ENCODE results near the gene ATR.

Gene ATR

DNA sequence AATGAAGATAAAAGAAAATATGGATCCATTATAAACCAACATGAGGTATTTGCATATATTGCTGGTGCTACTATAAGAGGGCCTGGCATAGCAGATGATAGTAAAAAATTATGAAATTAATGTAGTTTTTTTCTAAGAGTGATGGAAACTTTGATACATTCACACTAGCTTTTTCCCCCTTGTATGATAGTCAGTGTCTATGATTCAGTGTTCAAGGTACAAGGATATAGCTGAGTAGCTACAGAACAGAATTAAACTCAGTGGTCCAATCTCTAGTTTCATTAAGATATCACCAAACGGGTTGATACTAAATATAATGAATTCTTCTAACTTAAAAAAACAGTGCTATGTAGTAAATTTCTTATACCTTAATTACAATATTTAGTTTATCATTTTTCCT, 80.8 kb downstream of the ATR start:
- H3K9me3 ChIP-seq (ENCODE audit: control insufficient read depth, low read length) = no peaks in the 10 kb centered on the region
- H3K27ac ChIP-seq (ENCODE audit: insufficient read depth, low read depth, low read length, poor library complexity, severe bottlenecking) = no peak overlapping the region
- no peaks in the 10 kb centered on the region for H3K4me1 ChIP-seq (ENCODE audit: control insufficient read depth, insufficient read depth, low read length)
- no peak overlapping the region for H3K4me3 ChIP-seq (ENCODE audit: insufficient read depth, low read depth, low read length)
- no peaks in the 10 kb centered on the region for H3K27me3 ChIP-seq (ENCODE audit: control insufficient read depth, insufficient read depth, low read length, poor library complexity, severe bottlenecking)
- no peaks in the 10 kb centered on the region for H3K36me3 ChIP-seq (ENCODE audit: control insufficient read depth, insufficient read depth, low read length)
- WGBS, 2 experiments = 100% methylated on average over 1 of the region's 1 CpG; no CpG with 5 or more reads in 1 of the 2 experiments

GRCh38 chr3:142495103-142495502, 83.4 kb downstream of the ATR start:
- no peaks in the 10 kb centered on the region for H3K27me3 ChIP-seq (ENCODE audit: control insufficient read depth, insufficient read depth, low read length, poor library complexity, severe bottlenecking)
- H3K27ac ChIP-seq (ENCODE audit: insufficient read depth, low read depth, low read length, poor library complexity, severe bottlenecking) = no peak overlapping the region
- H3K4me3 ChIP-seq (ENCODE audit: insufficient read depth, low read depth, low read length) = no peak overlapping the region
- H3K9me3 ChIP-seq (ENCODE audit: control insufficient read depth, low read length) = no peaks in the 10 kb centered on the region
- no peaks in the 10 kb centered on the region for H3K36me3 ChIP-seq (ENCODE audit: control insufficient read depth, insufficient read depth, low read length)
- H3K4me1 ChIP-seq (ENCODE audit: control insufficient read depth, insufficient read depth, low read length) = no peaks in the 10 kb centered on the region
- 96 to 100% methylated on average over 3 of the region's 3 CpGs for WGBS, 2 experiments

- H3K27me3 ChIP-seq (ENCODE audit: control insufficient read depth, insufficient read depth, low read length, poor library complexity, severe bottlenecking) = no peaks in the 10 kb centered on the region
- H3K4me3 ChIP-seq (ENCODE audit: insufficient read depth, low read depth, low read length) = no peak overlapping the region
- WGBS, 2 experiments = 96 to 97% methylated on average over 2 of the region's 2 CpGs
- H3K9me3 ChIP-seq (ENCODE audit: control insufficient read depth, low read length) = no peaks in the 10 kb centered on the region
- H3K36me3 ChIP-seq (ENCODE audit: control insufficient read depth, insufficient read depth, low read length) = no peaks in the 10 kb centered on the region
- no peaks in the 10 kb centered on the region for H3K4me1 ChIP-seq (ENCODE audit: control insufficient read depth, insufficient read depth, low read length)
- no peak overlapping the region for H3K27ac ChIP-seq (ENCODE audit: insufficient read depth, low read depth, low read length, poor library complexity, severe bottlenecking)
Measured at GRCh38 chr3:142492184-142492583, 86.3 kb downstream of the ATR start.

- H3K9me3 ChIP-seq (ENCODE audit: control insufficient read depth, low read length) = no peaks in the 10 kb centered on the region
- 92% methylated on average over 4 to 5 of the region's 5 CpGs for WGBS, 2 experiments
- no peaks in the 10 kb centered on the region for H3K36me3 ChIP-seq (ENCODE audit: control insufficient read depth, insufficient read depth, low read length)
- H3K27ac ChIP-seq (ENCODE audit: insufficient read depth, low read depth, low read length, poor library complexity, severe bottlenecking) = no peak overlapping the region
- no peak overlapping the region for H3K4me3 ChIP-seq (ENCODE audit: insufficient read depth, low read depth, low read length)
- no peaks in the 10 kb centered on the region for H3K27me3 ChIP-seq (ENCODE audit: control insufficient read depth, insufficient read depth, low read length, poor library complexity, severe bottlenecking)
- no peaks in the 10 kb centered on the region for H3K4me1 ChIP-seq (ENCODE audit: control insufficient read depth, insufficient read depth, low read length)
Measured at GRCh38 chr3:142489572-142490323, 88.8 kb downstream of the ATR start.

- WGBS, 2 experiments = 99 to 100% methylated on average over 2 to 4 of the region's 4 CpGs
- Histone ChIP-seq H3K36me3 (ENCODE audit: control insufficient read depth, insufficient read depth, low read length) (peaks cover 22% of the 10 kb centered on the region), H3K27ac (ENCODE audit: insufficient read depth, low read depth, low read length, poor library complexity, severe bottlenecking) (no peak overlapping the region), H3K4me1 (ENCODE audit: control insufficient read depth, insufficient read depth, low read length) (no peaks in the 10 kb centered on the region), H3K27me3 (ENCODE audit: control insufficient read depth, insufficient read depth, low read length, poor library complexity, severe bottlenecking) (no peaks in the 10 kb centered on the region), H3K4me3 (ENCODE audit: insufficient read depth, low read depth, low read length) (no peak overlapping the region), H3K9me3 (ENCODE audit: control insufficient read depth, low read length) (no peaks in the 10 kb centered on the region)
Measured at GRCh38 chr3:142484912-142485435, 93.6 kb downstream of the ATR start.

GRCh38 chr3:142481196-142481595, 97.3 kb downstream of the ATR start:
- Histone ChIP-seq H3K36me3 (ENCODE audit: control insufficient read depth, insufficient read depth, low read length) (peaks cover 22% of the 10 kb centered on the region), H3K27me3 (ENCODE audit: control insufficient read depth, insufficient read depth, low read length, poor library complexity, severe bottlenecking) (no peaks in the 10 kb centered on the region), H3K4me3 (ENCODE audit: insufficient read depth, low read depth, low read length) (no peak overlapping the region), H3K4me1 (ENCODE audit: control insufficient read depth, insufficient read depth, low read length) (no peaks in the 10 kb centered on the region), H3K9me3 (ENCODE audit: control insufficient read depth, low read length) (no peaks in the 10 kb centered on the region), H3K27ac (ENCODE audit: insufficient read depth, low read depth, low read length, poor library complexity, severe bottlenecking) (no peak overlapping the region)
- WGBS, 2 experiments = 95 to 100% methylated on average over 2 of the region's 2 CpGs

DNA sequence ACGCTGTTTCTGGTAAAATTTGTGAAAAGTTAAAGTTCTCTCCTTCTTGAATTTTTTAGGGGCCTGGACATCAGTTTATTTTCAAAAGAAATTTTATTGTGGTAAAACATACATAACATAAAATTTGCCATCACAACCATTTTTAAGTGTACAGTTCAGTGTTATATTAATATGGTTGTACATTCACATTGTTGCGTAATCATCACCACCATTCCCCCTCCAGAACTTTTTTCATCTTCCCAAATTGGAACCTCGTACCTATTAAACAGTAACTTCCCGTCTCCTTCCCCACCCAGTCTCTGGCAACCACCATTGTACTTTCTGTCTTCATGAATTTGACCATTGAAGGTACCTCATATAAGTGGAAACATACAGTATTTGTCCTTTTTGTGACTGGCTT, 107.7 kb downstream of the ATR start:
- H3K27me3 ChIP-seq (ENCODE audit: control insufficient read depth, insufficient read depth, low read length, poor library complexity, severe bottlenecking) = no peaks in the 10 kb centered on the region
- peaks cover 2% of the 10 kb centered on the region for H3K9me3 ChIP-seq (ENCODE audit: control insufficient read depth, low read length)
- 95 to 96% methylated on average over 3 to 4 of the region's 4 CpGs for WGBS, 2 experiments
- no peaks in the 10 kb centered on the region for H3K36me3 ChIP-seq (ENCODE audit: control insufficient read depth, insufficient read depth, low read length)
- no peak overlapping the region for H3K27ac ChIP-seq (ENCODE audit: insufficient read depth, low read depth, low read length, poor library complexity, severe bottlenecking)
- no peak overlapping the region for H3K4me3 ChIP-seq (ENCODE audit: insufficient read depth, low read depth, low read length)
- no peaks in the 10 kb centered on the region for H3K4me1 ChIP-seq (ENCODE audit: control insufficient read depth, insufficient read depth, low read length)

GRCh38 chr3:142468456-142468855, 110.1 kb downstream of the ATR start:
- WGBS, 2 experiments = 95 to 97% methylated on average over 3 of the region's 4 CpGs
- Histone ChIP-seq H3K27ac (ENCODE audit: insufficient read depth, low read depth, low read length, poor library complexity, severe bottlenecking) (no peak overlapping the region), H3K9me3 (ENCODE audit: control insufficient read depth, low read length) (peaks cover 2% of the 10 kb centered on the region), H3K4me1 (ENCODE audit: control insufficient read depth, insufficient read depth, low read length) (no peaks in the 10 kb centered on the region), H3K27me3 (ENCODE audit: control insufficient read depth, insufficient read depth, low read length, poor library complexity, severe bottlenecking) (no peaks in the 10 kb centered on the region), H3K4me3 (ENCODE audit: insufficient read depth, low read depth, low read length) (no peak overlapping the region), H3K36me3 (ENCODE audit: control insufficient read depth, insufficient read depth, low read length) (no peaks in the 10 kb centered on the region)

GRCh38 chr3:142467768-142468167, 110.8 kb downstream of the ATR start:
- 86 to 93% methylated on average over 2 to 3 of the region's 3 CpGs for WGBS, 2 experiments
- H3K27ac ChIP-seq (ENCODE audit: insufficient read depth, low read depth, low read length, poor library complexity, severe bottlenecking) = no peak overlapping the region
- H3K9me3 ChIP-seq (ENCODE audit: control insufficient read depth, low read length) = no peaks in the 10 kb centered on the region
- H3K4me3 ChIP-seq (ENCODE audit: insufficient read depth, low read depth, low read length) = no peak overlapping the region
- H3K4me1 ChIP-seq (ENCODE audit: control insufficient read depth, insufficient read depth, low read length) = no peaks in the 10 kb centered on the region
- no peaks in the 10 kb centered on the region for H3K36me3 ChIP-seq (ENCODE audit: control insufficient read depth, insufficient read depth, low read length)
- H3K27me3 ChIP-seq (ENCODE audit: control insufficient read depth, insufficient read depth, low read length, poor library complexity, severe bottlenecking) = no peaks in the 10 kb centered on the region

DNA sequence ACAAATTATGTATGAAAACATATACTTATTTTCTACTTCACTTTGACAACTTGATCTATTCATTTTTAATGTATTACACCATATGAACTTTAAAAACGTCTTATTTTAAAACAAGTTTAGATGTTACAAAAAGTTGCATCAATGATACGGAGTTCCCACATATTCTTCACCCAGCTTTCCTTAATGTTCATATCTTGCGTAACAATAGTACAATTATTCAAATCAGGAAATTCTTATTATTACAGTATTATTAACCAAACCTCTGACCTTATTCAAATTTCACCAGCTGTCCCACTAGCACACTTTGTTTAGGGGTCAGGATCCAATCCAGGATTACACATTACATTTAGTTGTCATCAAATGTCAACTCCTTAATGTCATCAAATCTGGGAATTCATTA, 117.8 kb downstream of the ATR start:
- 92 to 100% methylated on average over 3 of the region's 3 CpGs for WGBS, 2 experiments
- Histone ChIP-seq H3K36me3 (ENCODE audit: control insufficient read depth, insufficient read depth, low read length) (no peaks in the 10 kb centered on the region), H3K4me3 (ENCODE audit: insufficient read depth, low read depth, low read length) (no peak overlapping the region), H3K9me3 (ENCODE audit: control insufficient read depth, low read length) (no peaks in the 10 kb centered on the region), H3K27ac (ENCODE audit: insufficient read depth, low read depth, low read length, poor library complexity, severe bottlenecking) (no peak overlapping the region), H3K4me1 (ENCODE audit: control insufficient read depth, insufficient read depth, low read length) (no peaks in the 10 kb centered on the region), H3K27me3 (ENCODE audit: control insufficient read depth, insufficient read depth, low read length, poor library complexity, severe bottlenecking) (no peaks in the 10 kb centered on the region)

All from ectodermal cell (in vitro differentiated cells).